NB4 (cell line): ENCODE measurements around the gene CYB5A.

Experiments
- DNase-seq: peaks from one replicate; pipeline ENCODE4 v3.0.0; 2010; ENCODE audit warnings: low read depth
- H3K4me3 ChIP-seq: one replicate; pipeline ENCODE4 v1.5.1; 2011; ENCODE audit warnings: mild to moderate bottlenecking, low read depth, low read length, moderate library complexity
- MYC ChIP-seq: IDR thresholded peaks from 2 replicates; pipeline ENCODE4 v1.6.1; 2011; ENCODE audit warnings: low read depth, low read length
- POLR2A ChIP-seq: IDR thresholded peaks from 2 replicates; pipeline ENCODE4 v1.6.1; 2011; ENCODE audit warnings: mild to moderate bottlenecking; ENCODE audit not compliant: insufficient read length; ENCODE audit errors: extremely low read depth
- TF ChIP-seq, protein P1 (sequence below): IDR thresholded peaks from 2 replicates; pipeline ENCODE4 v1.6.1; 2011; ENCODE audit warnings: low read depth, low read length
- TF ChIP-seq, protein P2 (sequence below): IDR thresholded peaks from one replicate; pipeline ENCODE4 v1.5.1; 2012; ENCODE audit warnings: low read depth, low read length

The CYB5A gene

DNA sequence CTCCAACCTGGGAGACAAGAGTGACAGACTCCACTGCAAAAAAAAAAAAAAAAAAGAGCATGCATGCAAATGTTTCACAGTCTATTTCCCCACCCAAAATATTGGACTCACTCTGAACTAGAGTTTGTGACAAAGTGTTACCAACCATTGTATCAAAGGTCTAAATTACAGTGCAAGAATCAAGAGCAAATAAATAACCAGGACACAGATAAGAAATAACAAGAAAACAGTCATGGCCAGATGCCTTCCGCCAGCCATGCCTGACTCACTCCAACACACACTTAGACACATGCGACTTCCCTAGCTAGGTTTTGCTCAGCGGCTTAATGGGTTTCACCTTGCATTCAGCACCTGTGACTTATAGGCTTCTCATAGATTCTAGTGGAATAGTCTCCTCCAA is 62.8 kb downstream of the CYB5A start:
- no peak for DNase-seq
- TF ChIP-seq, protein P1, sequence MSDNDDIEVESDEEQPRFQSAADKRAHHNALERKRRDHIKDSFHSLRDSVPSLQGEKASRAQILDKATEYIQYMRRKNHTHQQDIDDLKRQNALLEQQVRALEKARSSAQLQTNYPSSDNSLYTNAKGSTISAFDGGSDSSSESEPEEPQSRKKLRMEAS: no peak
- TF ChIP-seq, protein P2, sequence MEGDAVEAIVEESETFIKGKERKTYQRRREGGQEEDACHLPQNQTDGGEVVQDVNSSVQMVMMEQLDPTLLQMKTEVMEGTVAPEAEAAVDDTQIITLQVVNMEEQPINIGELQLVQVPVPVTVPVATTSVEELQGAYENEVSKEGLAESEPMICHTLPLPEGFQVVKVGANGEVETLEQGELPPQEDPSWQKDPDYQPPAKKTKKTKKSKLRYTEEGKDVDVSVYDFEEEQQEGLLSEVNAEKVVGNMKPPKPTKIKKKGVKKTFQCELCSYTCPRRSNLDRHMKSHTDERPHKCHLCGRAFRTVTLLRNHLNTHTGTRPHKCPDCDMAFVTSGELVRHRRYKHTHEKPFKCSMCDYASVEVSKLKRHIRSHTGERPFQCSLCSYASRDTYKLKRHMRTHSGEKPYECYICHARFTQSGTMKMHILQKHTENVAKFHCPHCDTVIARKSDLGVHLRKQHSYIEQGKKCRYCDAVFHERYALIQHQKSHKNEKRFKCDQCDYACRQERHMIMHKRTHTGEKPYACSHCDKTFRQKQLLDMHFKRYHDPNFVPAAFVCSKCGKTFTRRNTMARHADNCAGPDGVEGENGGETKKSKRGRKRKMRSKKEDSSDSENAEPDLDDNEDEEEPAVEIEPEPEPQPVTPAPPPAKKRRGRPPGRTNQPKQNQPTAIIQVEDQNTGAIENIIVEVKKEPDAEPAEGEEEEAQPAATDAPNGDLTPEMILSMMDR: no peak
- TF ChIP-seq MYC (no peak), POLR2A (no peak)
- H3K4me3 ChIP-seq: no peak overlapping the region

DNA sequence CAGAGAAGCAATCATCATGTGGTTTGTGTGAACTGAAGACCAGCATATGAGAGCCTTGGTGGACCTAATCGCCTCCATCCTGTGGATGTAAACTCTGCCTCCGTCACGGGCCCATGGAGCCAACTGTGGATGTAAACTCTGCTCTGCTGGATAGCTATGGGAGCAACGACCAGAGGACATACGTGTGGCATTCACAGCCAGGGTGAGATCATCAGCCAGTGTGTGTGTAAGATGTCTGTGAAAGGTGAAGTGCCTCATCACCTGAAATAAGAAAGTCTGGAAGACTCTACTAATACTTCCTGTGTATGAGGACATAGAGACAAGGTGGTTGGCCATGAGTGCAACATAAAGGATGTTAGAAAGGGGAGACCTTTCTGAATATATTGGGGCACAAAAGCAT is 63.5 kb downstream of the CYB5A start:
- H3K4me3 ChIP-seq: no peak overlapping the region
- no peak for DNase-seq
- TF ChIP-seq MYC: no peak
- TF ChIP-seq, protein P2: no peak
- TF ChIP-seq, protein P1: no peak
- TF ChIP-seq POLR2A: no peak

DNA sequence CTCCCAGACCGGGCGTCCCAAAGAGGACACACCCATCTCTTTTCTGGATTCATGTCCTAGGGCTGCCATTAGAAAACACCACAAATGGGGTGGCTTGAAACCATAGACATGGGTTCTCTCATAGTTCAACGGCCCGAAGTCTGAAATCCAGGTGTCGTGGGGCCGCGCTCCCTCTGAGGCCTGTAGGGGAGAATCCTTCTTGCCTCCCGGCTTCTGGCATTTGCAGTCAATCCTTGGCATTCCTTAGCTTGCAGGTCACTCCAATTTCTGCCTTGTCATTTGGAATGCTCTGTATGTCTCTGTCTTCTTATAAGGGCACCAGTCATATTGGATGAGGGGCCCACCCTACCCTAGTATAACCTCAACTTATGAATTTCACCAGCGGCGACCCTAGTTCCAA is 65.1 kb downstream of the CYB5A start:
- TF ChIP-seq, protein P2: no peak
- TF ChIP-seq MYC: no peak
- TF ChIP-seq, protein P1: no peak
- no peak for TF ChIP-seq POLR2A
- no peak overlapping the region for H3K4me3 ChIP-seq
- DNase-seq: no peak

DNA sequence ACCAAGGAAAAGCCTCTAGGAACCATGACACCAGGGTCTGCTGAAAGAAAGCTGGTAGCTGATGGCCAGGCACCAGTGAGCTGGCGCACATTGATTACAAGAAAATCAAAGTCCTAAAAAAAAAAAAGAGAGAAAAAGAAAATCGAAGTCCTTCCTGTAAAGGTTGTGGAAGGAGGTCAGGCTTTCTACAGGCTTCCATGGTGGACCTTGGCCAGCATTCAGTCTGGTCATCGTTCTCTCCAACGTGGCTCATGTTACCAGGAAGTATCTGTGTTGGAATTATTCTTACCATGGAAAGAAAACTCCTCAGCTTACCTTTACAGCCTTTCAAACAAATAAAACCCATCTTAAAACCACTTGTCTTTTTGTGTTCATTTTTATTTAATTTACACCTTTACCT is 65.6 kb downstream of the CYB5A start:
- TF ChIP-seq, protein P2: no peak
- TF ChIP-seq MYC (no peak), POLR2A (no peak)
- TF ChIP-seq, protein P1: no peak
- DNase-seq: no peak
- no peak overlapping the region for H3K4me3 ChIP-seq

DNA sequence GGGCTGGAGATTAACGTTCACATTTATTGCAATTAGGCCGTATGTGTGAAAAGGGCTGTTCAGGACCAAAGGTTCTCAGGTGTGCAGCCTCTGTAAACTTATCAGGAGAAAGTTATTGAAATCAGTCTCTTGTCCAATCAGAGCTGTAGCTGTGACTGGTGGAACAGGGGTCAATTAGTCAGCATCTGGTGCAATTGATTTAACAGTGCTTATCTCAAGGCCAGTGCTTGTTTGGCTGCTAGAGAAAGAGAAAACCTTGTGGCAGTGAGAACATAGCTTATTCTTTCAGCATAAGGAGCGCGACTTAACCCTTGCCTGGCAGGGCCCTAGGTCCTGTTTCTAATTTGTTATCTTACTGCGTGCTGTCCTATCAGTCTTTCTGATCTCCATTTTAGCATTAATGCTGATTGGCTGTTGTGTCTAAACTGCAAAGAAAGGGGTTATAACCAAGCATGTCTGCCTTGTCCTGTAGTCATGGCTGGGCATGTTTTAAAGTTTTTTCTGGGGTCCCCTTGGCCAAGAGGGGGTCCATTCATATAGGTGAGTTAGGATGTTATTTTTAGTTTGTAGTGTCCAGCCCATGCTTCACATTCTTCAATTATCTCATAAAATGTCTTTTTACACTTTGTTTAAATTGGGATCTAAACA is 66.4 kb downstream of the CYB5A start:
- H3K4me3 ChIP-seq: no peak overlapping the region
- TF ChIP-seq, protein P1: no peak
- TF ChIP-seq MYC (no peak), POLR2A (no peak)
- TF ChIP-seq, protein P2: no peak
- DNase-seq: no peak
